Measurements from ENCODE around the gene ARF5.

ARF5 gene

GRCh38 chr7:127635659-127636285 lies 47.6 kb downstream of the ARF5 start:
- no peak for DNase-seq

- DNase-seq = no peak
Measured at GRCh38 chr7:127638197-127638596, 50.0 kb downstream of the ARF5 start.
